ENCODE measurements around the gene CREB3L2.

Gene CREB3L2

GRCh38 chr7:137981668-137982067 lies 20.2 kb downstream of the CREB3L2 start:
- peaks cover 3 to 28% (median 11%) of the 10 kb centered on the region in 4 experiments for H3K36me3 ChIP-seq (ENCODE audit: control insufficient read depth in 4 of 4, insufficient read depth in 4 of 4, low read length in 3 of 4)
- ChIA-PET POLR2A (no interaction called here), CTCF (interaction anchor here (1.3 kb wide), 4 partner anchors 11 to 22 kb away, joined by 3 to 5 read pairs (median 5); no protein-coding TSS in a partner anchor)
- H3K9me3 ChIP-seq (ENCODE audit: control extremely low read depth in 1 of 5, control insufficient read depth in 4 of 5, insufficient read depth in 2 of 5, low read depth in 1 of 5, low read length in 4 of 5) = peaks cover 0 to 16% (median 5%) of the 10 kb centered on the region in 5 experiments
- WGBS (ENCODE audit: insufficient coverage) = 100% methylated on average over 3 of the region's 4 CpGs
- no peak for DNase-seq
- H3K4me3 ChIP-seq (ENCODE audit: control insufficient read depth in 1 of 7, extremely low read depth in 1 of 7, insufficient read depth in 4 of 7, low read depth in 2 of 7, low read length in 6 of 7) = no peak overlapping the region
- peaks cover 0 to 4% (median 2%) of the 10 kb centered on the region in 4 experiments for H3K4me1 ChIP-seq (ENCODE audit: control extremely low read depth in 1 of 4, control insufficient read depth in 4 of 4, insufficient read depth in 4 of 4, low read length in 3 of 4)
- H3K27ac ChIP-seq (ENCODE audit: insufficient read depth in 1 of 2, low read depth in 1 of 2, low read length in 2 of 2, poor library complexity in 1 of 2, severe bottlenecking in 2 of 2) = no peak overlapping the region
- no peaks in the 10 kb centered on the region for H3K27me3 ChIP-seq (replicated peaks in 2 of 5; ENCODE audit: control insufficient read depth in 4 of 5, insufficient read depth in 5 of 5, low read length in 4 of 5)

GRCh38 chr7:137981175-137981574 lies 20.7 kb downstream of the CREB3L2 start:
- POLR2A ChIA-PET = no interaction called here
- Histone ChIP-seq H3K27ac (ENCODE audit: insufficient read depth in 1 of 2, low read depth in 1 of 2, low read length in 2 of 2, poor library complexity in 1 of 2, severe bottlenecking in 2 of 2) (no peak overlapping the region), H3K27me3 (replicated peaks in 2 of 5; ENCODE audit: control insufficient read depth in 4 of 5, insufficient read depth in 5 of 5, low read length in 4 of 5) (no peaks in the 10 kb centered on the region), H3K36me3 (ENCODE audit: control insufficient read depth in 4 of 4, insufficient read depth in 4 of 4, low read length in 3 of 4) (peaks cover 3 to 28% (median 11%) of the 10 kb centered on the region in 4 experiments), H3K4me3 (ENCODE audit: control insufficient read depth in 1 of 7, extremely low read depth in 1 of 7, insufficient read depth in 4 of 7, low read depth in 2 of 7, low read length in 6 of 7) (no peak overlapping the region), H3K9me3 (ENCODE audit: control extremely low read depth in 1 of 5, control insufficient read depth in 4 of 5, insufficient read depth in 2 of 5, low read depth in 1 of 5, low read length in 4 of 5) (peaks cover 0 to 16% (median 5%) of the 10 kb centered on the region in 5 experiments), H3K4me1 (ENCODE audit: control extremely low read depth in 1 of 4, control insufficient read depth in 4 of 4, insufficient read depth in 4 of 4, low read length in 3 of 4) (no peaks in the 10 kb centered on the region)
- DNase-seq = no peak
- CTCF ChIA-PET = interaction anchor here (1.3 kb wide), 4 partner anchors 11 to 22 kb away, joined by 3 to 5 read pairs (median 5); no protein-coding TSS in a partner anchor

GRCh38 chr7:137980308-137980707 lies 21.6 kb downstream of the CREB3L2 start:
- CTCF ChIA-PET = interaction anchor here (1.2 kb wide), 2 partner anchors 10 to 49 kb away, joined by 3 read pairs; no protein-coding TSS in a partner anchor
- H3K9me3 ChIP-seq (ENCODE audit: control extremely low read depth in 1 of 5, control insufficient read depth in 4 of 5, insufficient read depth in 2 of 5, low read depth in 1 of 5, low read length in 4 of 5) = peaks cover 0 to 16% (median 5%) of the 10 kb centered on the region in 5 experiments
- no peak for DNase-seq
- 94% methylated on average over 2 of the region's 2 CpGs for WGBS (ENCODE audit: insufficient coverage)
- no peaks in the 10 kb centered on the region for H3K27me3 ChIP-seq (replicated peaks in 2 of 5; ENCODE audit: control insufficient read depth in 4 of 5, insufficient read depth in 5 of 5, low read length in 4 of 5)
- no peaks in the 10 kb centered on the region for H3K4me1 ChIP-seq (ENCODE audit: control extremely low read depth in 1 of 4, control insufficient read depth in 4 of 4, insufficient read depth in 4 of 4, low read length in 3 of 4)
- no peak overlapping the region for H3K27ac ChIP-seq (ENCODE audit: insufficient read depth in 1 of 2, low read depth in 1 of 2, low read length in 2 of 2, poor library complexity in 1 of 2, severe bottlenecking in 2 of 2)
- POLR2A ChIA-PET = no interaction called here
- H3K4me3 ChIP-seq (ENCODE audit: control insufficient read depth in 1 of 7, extremely low read depth in 1 of 7, insufficient read depth in 4 of 7, low read depth in 2 of 7, low read length in 6 of 7) = no peak overlapping the region
- peaks cover 3 to 27% (median 11%) of the 10 kb centered on the region in 4 experiments for H3K36me3 ChIP-seq (ENCODE audit: control insufficient read depth in 4 of 4, insufficient read depth in 4 of 4, low read length in 3 of 4)

GRCh38 chr7:137978464-137979237 lies 23.2 kb downstream of the CREB3L2 start:
- CTCF ChIA-PET = interaction anchor here (0.7 to 1.4 kb wide), 10 partner anchors 9 to 47 kb away, joined by 3 to 5 read pairs (median 3); partner anchors contain the start of gene CREB3L2
- Histone ChIP-seq H3K4me1 (ENCODE audit: control extremely low read depth in 1 of 4, control insufficient read depth in 4 of 4, insufficient read depth in 4 of 4, low read length in 3 of 4) (no peaks in the 10 kb centered on the region), H3K27me3 (replicated peaks in 2 of 5; ENCODE audit: control insufficient read depth in 4 of 5, insufficient read depth in 5 of 5, low read length in 4 of 5) (no peaks in the 10 kb centered on the region), H3K36me3 (ENCODE audit: control insufficient read depth in 4 of 4, insufficient read depth in 4 of 4, low read length in 3 of 4) (peaks cover 3 to 18% (median 8%) of the 10 kb centered on the region in 4 experiments), H3K9me3 (ENCODE audit: control extremely low read depth in 1 of 5, control insufficient read depth in 4 of 5, insufficient read depth in 2 of 5, low read depth in 1 of 5, low read length in 4 of 5) (peaks cover 0 to 15% (median 5%) of the 10 kb centered on the region in 5 experiments), H3K27ac (ENCODE audit: insufficient read depth in 1 of 2, low read depth in 1 of 2, low read length in 2 of 2, poor library complexity in 1 of 2, severe bottlenecking in 2 of 2) (no peak overlapping the region), H3K4me3 (ENCODE audit: control insufficient read depth in 1 of 7, extremely low read depth in 1 of 7, insufficient read depth in 4 of 7, low read depth in 2 of 7, low read length in 6 of 7) (no peak overlapping the region)
- POLR2A ChIA-PET = no interaction called here
- DNase-seq = no peak
- WGBS (ENCODE audit: insufficient coverage) = 97% methylated on average over 7 of the region's 10 CpGs

- Histone ChIP-seq H3K27ac (ENCODE audit: insufficient read depth in 1 of 2, low read depth in 1 of 2, low read length in 2 of 2, poor library complexity in 1 of 2, severe bottlenecking in 2 of 2) (no peak overlapping the region), H3K36me3 (ENCODE audit: control insufficient read depth in 4 of 4, insufficient read depth in 4 of 4, low read length in 3 of 4) (peaks cover 0 to 7% (median under 1%) of the 10 kb centered on the region in 4 experiments), H3K27me3 (replicated peaks in 2 of 5; ENCODE audit: control insufficient read depth in 4 of 5, insufficient read depth in 5 of 5, low read length in 4 of 5) (no peaks in the 10 kb centered on the region), H3K4me3 (ENCODE audit: control insufficient read depth in 1 of 7, extremely low read depth in 1 of 7, insufficient read depth in 4 of 7, low read depth in 2 of 7, low read length in 6 of 7) (no peak overlapping the region), H3K4me1 (ENCODE audit: control extremely low read depth in 1 of 4, control insufficient read depth in 4 of 4, insufficient read depth in 4 of 4, low read length in 3 of 4) (no peaks in the 10 kb centered on the region), H3K9me3 (ENCODE audit: control extremely low read depth in 1 of 5, control insufficient read depth in 4 of 5, insufficient read depth in 2 of 5, low read depth in 1 of 5, low read length in 4 of 5) (peaks cover 0 to 3% (median 0%) of the 10 kb centered on the region in 5 experiments)
- WGBS (ENCODE audit: insufficient coverage) = 89% methylated on average over 3 of the region's 4 CpGs
- POLR2A ChIA-PET = no interaction called here
- CTCF ChIA-PET = no interaction called here
- no peak for DNase-seq
Observed at GRCh38 chr7:137977173-137977572, 24.7 kb downstream of the CREB3L2 start.

- WGBS (ENCODE audit: insufficient coverage) = no CpG with 5 or more reads among the region's 5 CpGs
- CTCF ChIA-PET = no interaction called here
- no peak for DNase-seq
- Histone ChIP-seq H3K4me1 (ENCODE audit: control extremely low read depth in 1 of 4, control insufficient read depth in 4 of 4, insufficient read depth in 4 of 4, low read length in 3 of 4) (no peaks in the 10 kb centered on the region), H3K9me3 (ENCODE audit: control extremely low read depth in 1 of 5, control insufficient read depth in 4 of 5, insufficient read depth in 2 of 5, low read depth in 1 of 5, low read length in 4 of 5) (no peaks in the 10 kb centered on the region), H3K27ac (ENCODE audit: insufficient read depth in 1 of 2, low read depth in 1 of 2, low read length in 2 of 2, poor library complexity in 1 of 2, severe bottlenecking in 2 of 2) (no peak overlapping the region), H3K27me3 (replicated peaks in 2 of 5; ENCODE audit: control insufficient read depth in 4 of 5, insufficient read depth in 5 of 5, low read length in 4 of 5) (no peaks in the 10 kb centered on the region), H3K36me3 (ENCODE audit: control insufficient read depth in 4 of 4, insufficient read depth in 4 of 4, low read length in 3 of 4) (peaks cover 0 to 2% (median 0%) of the 10 kb centered on the region in 4 experiments), H3K4me3 (ENCODE audit: control insufficient read depth in 1 of 7, extremely low read depth in 1 of 7, insufficient read depth in 4 of 7, low read depth in 2 of 7, low read length in 6 of 7) (no peak overlapping the region)
- POLR2A ChIA-PET = no interaction called here
Observed at GRCh38 chr7:137976696-137977095, 25.2 kb downstream of the CREB3L2 start.

GRCh38 chr7:137976232-137976631 lies 25.7 kb downstream of the CREB3L2 start:
- no peak overlapping the region for H3K27ac ChIP-seq (ENCODE audit: insufficient read depth in 1 of 2, low read depth in 1 of 2, low read length in 2 of 2, poor library complexity in 1 of 2, severe bottlenecking in 2 of 2)
- CTCF ChIA-PET = interaction anchor here (1.4 kb wide), 1 partner anchor 13 kb away, joined by 3 read pairs; no protein-coding TSS in a partner anchor
- POLR2A ChIA-PET = no interaction called here
- no peaks in the 10 kb centered on the region for H3K36me3 ChIP-seq (ENCODE audit: control insufficient read depth in 4 of 4, insufficient read depth in 4 of 4, low read length in 3 of 4)
- no peaks in the 10 kb centered on the region for H3K27me3 ChIP-seq (replicated peaks in 2 of 5; ENCODE audit: control insufficient read depth in 4 of 5, insufficient read depth in 5 of 5, low read length in 4 of 5)
- no peaks in the 10 kb centered on the region for H3K4me1 ChIP-seq (ENCODE audit: control extremely low read depth in 1 of 4, control insufficient read depth in 4 of 4, insufficient read depth in 4 of 4, low read length in 3 of 4)
- no CpG with 5 or more reads among the region's 3 CpGs for WGBS (ENCODE audit: insufficient coverage)
- DNase-seq = no peak
- no peak overlapping the region for H3K4me3 ChIP-seq (ENCODE audit: control insufficient read depth in 1 of 7, extremely low read depth in 1 of 7, insufficient read depth in 4 of 7, low read depth in 2 of 7, low read length in 6 of 7)
- no peaks in the 10 kb centered on the region for H3K9me3 ChIP-seq (ENCODE audit: control extremely low read depth in 1 of 5, control insufficient read depth in 4 of 5, insufficient read depth in 2 of 5, low read depth in 1 of 5, low read length in 4 of 5)
